CD1c-positive myeloid dendritic cell (primary cell): ENCODE results near the gene CD2AP.
"Not testable (repeated sequence)": the region's sequence is repeated elsewhere in the genome, so short reads cannot be mapped to it uniquely, and the experiment has no call there.

ENCODE experiments used
- DNase-seq: peaks from one replicate; pipeline ENCODE4 v3.0.0-alpha.2; 2016; ENCODE audit errors: extremely low spot score

CD2AP gene

DNA sequence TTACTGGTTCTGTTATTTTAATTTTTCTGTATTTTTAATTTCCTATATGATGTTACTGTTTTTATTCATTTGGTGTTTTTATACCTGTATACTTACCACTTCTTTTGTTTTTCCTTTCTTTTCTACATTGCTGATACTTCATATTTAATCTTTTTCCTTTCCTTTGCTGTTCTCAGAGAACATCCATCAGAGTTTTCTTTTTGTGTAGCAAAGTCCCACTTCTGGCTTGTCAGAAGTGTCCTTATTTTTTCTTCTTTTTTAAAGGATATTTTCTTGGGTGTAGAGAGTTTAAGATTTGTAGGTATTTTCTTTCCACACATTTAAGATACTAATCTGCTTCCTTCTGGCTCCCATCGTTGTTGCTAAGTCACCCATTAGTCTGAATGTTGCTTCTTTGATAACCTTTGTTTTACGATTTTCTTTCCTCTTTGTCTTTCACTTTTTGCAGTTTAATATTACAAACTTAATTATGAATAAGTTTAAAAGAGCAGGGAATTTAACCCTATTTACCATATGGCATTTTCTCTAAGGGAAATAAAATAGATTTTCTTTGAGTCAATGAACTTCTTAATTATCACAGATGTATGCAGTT is 18.5 kb downstream of the CD2AP start:
- no peak for DNase-seq

- DNase-seq = no peak
Measured at GRCh38 chr6:47496935-47497579, 19.5 kb downstream of the CD2AP start.

DNA sequence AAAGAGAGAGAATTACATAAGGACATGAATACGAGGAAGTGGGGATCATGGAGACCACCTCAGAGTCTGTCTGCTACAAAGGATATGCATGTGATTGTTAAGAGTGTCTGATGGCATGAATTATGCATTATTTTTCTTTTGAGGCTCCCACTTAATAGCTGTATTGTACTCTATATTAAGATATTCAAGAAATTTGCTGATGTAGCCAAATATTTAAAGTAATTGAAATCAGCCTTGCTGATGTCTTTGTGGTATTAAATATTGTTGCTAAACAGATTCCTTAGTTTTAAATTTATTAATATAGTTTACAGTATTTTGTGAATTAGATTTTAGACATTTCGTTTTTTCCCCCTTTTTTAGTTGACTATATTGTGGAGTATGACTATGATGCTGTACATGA is 25.3 kb downstream of the CD2AP start:
- no peak for DNase-seq

GRCh38 chr6:47509937-47510336 is 32.3 kb downstream of the CD2AP start:
- DNase-seq = no peak

DNA sequence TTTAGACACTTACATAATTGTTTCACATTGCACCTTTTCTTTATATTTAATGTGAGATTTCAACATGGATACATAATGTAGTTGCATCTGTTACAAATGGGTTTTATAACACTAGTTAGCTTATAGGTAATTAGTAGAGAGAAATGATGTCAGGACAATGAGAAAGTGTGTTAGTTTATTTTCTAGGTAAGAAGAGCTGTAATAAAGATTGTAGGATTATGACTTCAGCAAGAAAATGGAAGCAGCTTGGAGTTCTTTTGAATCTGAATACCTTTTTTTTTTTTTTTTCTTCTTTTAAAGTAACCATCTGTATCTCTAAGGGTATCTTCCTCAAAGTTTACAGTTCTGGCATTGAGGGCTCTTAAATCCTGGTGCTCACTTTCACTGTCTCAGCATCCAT is 35.3 kb downstream of the CD2AP start:
- no peak for DNase-seq

GRCh38 chr6:47519279-47519678 is 41.7 kb downstream of the CD2AP start:
- no peak for DNase-seq

DNA sequence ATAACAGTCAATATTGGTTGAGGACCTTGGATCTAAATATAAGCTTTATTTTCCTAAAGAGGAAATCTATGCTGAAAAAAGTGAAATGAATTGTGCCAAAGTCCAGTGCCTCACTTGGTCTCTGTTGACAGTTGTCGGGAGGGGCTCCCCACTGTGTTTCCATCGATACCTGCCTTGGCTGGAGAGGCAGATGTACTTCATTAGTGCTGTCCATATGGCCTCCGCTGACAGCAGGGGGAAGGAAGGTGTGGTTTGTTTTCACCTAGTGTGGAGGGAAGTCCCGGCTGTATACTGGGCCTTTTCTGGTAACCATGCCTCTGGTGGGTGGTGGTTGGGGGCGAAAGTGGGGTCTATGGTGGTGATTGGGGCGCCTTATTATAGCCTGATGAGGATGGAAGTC is 42.7 kb downstream of the CD2AP start:
- no peak for DNase-seq

DNA sequence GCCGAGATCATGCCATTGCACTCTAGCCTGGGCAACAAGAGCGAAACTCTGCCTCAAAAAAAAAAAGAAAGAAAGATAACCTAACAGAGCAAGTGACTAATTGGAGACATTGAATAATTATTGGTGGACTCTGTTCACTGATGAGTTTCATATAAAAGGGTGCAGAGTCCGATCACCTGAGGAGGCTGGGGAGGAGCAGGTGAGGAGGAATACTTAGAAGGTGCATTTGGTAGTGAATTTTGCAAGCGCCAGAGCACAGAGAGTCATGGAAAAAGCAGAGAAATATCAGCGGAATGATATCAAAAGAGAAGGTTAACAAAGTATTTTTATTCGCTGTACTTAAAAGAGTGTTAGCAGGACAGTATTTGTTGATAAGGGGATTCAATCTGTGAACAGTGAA is 44.4 kb downstream of the CD2AP start:
- no peak for DNase-seq

- no peak for DNase-seq
Measured at GRCh38 chr6:47524136-47524845, 46.7 kb downstream of the CD2AP start.

GRCh38 chr6:47525330-47526057 is 47.9 kb downstream of the CD2AP start:
- no peak for DNase-seq

DNA sequence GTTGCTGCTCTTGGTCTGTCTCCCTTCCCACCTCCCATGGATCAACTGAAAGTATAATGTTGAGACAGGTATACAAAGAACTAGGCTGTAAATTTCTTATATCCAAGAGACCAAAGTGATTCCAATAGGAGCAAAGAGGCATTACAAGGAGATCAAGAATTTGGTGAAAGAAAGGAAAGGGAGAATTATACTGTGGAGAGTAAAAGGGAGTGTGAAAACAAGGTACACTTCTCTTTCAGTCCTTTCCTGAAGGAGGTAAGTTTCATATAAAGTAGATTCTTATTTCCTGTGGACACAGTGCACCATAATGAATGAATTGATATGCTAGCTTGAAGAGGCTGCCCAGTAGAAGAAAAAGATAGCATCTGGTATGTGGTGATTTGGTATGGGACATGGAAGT is 49.7 kb downstream of the CD2AP start:
- no peak for DNase-seq

DNA sequence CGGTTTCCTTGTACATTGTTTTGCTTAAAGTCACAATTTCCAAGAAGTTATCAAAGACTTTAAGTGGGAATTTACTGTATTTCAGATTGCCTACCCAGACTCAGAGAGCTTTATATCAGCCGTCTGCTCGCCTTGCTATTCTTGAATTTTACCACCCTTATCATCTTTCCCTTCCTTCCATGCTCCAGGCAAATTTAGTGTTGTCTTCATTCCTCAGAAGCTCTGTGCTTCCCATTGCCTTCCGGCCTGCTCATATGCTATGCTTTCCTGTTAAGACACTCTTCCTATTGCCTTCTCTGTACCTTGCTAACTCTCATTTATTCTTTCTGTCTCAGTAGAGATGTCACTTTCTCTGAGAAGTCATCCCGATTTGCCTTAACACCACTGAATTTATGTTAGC is 52.1 kb downstream of the CD2AP start:
- no peak for DNase-seq

GRCh38 chr6:47532981-47533585 is 55.5 kb downstream of the CD2AP start:
- DNase-seq = no peak

- DNase-seq = no peak
Measured at GRCh38 chr6:47534063-47534462, 56.5 kb downstream of the CD2AP start.

- DNase-seq = no peak
Measured at GRCh38 chr6:47535316-47536225, 58.0 kb downstream of the CD2AP start.

GRCh38 chr6:47536816-47537401 is 59.3 kb downstream of the CD2AP start:
- DNase-seq = no peak

DNA sequence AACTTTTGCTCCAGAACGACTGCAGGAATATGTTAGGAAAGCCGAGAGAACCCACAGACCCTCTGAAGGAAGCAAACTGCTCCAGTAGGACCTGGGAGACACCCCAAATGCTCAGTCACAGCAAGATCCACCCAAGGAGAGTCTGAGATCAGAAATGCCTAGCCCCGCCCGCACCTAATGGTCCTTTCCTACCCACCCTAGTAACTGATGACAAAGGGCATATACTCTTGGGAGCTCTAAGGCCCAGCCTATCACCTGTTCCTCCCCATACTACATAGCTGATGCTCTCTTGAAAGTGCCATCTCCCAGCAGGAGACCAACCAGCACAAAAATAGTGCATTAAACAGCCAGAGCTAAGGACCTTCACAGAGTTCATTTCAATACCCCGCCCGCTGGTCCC is 67.6 kb downstream of the CD2AP start:
- no peak for DNase-seq

GRCh38 chr6:47551670-47552069 is 74.1 kb downstream of the CD2AP start:
- no peak for DNase-seq

GRCh38 chr6:47552319-47552718 is 74.7 kb downstream of the CD2AP start:
- DNase-seq = no peak

- not testable (repeated sequence) for DNase-seq
Measured at GRCh38 chr6:47553243-47553642, 75.7 kb downstream of the CD2AP start.

DNA sequence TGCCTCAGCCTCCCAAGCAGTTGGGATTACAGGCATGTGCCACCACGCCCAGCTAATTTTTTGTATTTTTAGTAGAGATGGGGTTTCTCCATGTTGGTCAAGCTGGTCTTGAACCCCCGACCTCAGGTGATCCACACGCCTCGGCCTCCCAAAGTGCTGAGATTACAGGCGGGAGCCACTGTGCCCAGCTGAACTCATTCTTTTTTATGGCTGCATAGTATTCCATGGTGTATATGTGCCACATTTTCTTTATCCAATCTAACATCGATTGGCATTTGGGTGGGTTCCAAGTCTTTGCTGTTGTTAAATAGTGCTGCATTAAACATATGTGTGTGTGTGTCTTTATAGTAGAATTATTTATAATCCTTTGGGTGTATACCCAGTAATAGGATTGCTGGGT is 78.9 kb downstream of the CD2AP start:
- DNase-seq = not testable (repeated sequence)
